Posterior vena cava (tissue), 2 donors: ENCODE measurements around the gene TACR2. TPM values are rescaled to one million over a fixed set of nuclear protein-coding genes. Genes with fewer than 3 reads are reported as not detected.

Experiments
- DNase-seq: peaks from one replicate; pipeline ENCODE4 v3.0.0-alpha.2; 2020; ENCODE audit warnings: low spot score
- intact Hi-C, 2 donors: fragments of 100-400 bp; cut with DNase I; formaldehyde crosslinking; loops; one replicate each; pipeline versions ENCODE4 v1.14.1 to v1.14.2; 2022 to 2023
- total RNA-seq, 2 donors: library from RNA; stranded (reverse); fragmentation: NEBNext Ultra II Directional; extraction: Animal tissue kit (Norgen Biotek cat#: 25700); gene quantifications; one replicate each; pipeline ENCODE4 v1.2.1, GENCODE V29; 2021
- donor health status: DM: yes; HTN: yes; CAD: no.
- donor health status: DM: yes; HTN: yes; CAD: no.

TACR2 gene
- total RNA-seq, 2 donors from 2014 or later: 0.71 to 3.0 TPM

GRCh38 chr10:69426376-69426727, 9.6 kb upstream of the TACR2 start:
- intact Hi-C loops: loop anchor here (5.0 to 10.0 kb wide), 2 partner anchors 81 to 208 kb away; partner anchors contain the start of gene FAM241B (in 1 of the 2)
- no peak for DNase-seq

- intact Hi-C loops: loop anchor here (5.0 to 10.0 kb wide), 2 partner anchors 82 to 209 kb away; partner anchors contain the start of gene FAM241B (in 1 of the 2)
- no peak for DNase-seq
These were observed 9.0 kb upstream of the TACR2 start for GRCh38 chr10:69425511-69426298.

- DNase-seq: no peak
- intact Hi-C loops: loop anchor here (5.0 to 10.0 kb wide), 2 partner anchors 82 to 210 kb away; partner anchors contain the start of gene FAM241B (in 1 of the 2)
These were observed 8.3 kb upstream of the TACR2 start for GRCh38 chr10:69425041-69425440.

- intact Hi-C loops: loop anchor here in 1 of 2 donors (10.0 kb wide), 1 partner anchor 212 kb away; the partner anchor contains the start of gene FAM241B
- peak; percentile 40 for DNase-seq
These were observed 6.0 kb upstream of the TACR2 start for GRCh38 chr10:69422676-69423075.

- peak; percentile 67 for DNase-seq
These were observed 5.0 kb upstream of the TACR2 start for GRCh38 chr10:69421611-69422308.

GRCh38 chr10:69419744-69420126, 3.0 kb upstream of the TACR2 start:
- DNase-seq: peak; percentile 55
- intact Hi-C loops: loop anchor here (5.0 to 10.0 kb wide), 2 partner anchors 215 to 1283 kb away; partner anchors contain the start of gene FAM241B (in 2 of the 2)

More at GRCh38 chr10:69421611-69422308, 5.0 kb upstream of the TACR2 start:
- intact Hi-C loops: loop anchor here in 1 of 2 donors (10.0 kb wide), 1 partner anchor 213 kb away; the partner anchor contains the start of gene FAM241B

- DNase-seq: peak; percentile 72
- intact Hi-C loops: loop anchor here (5.0 to 10.0 kb wide), 2 partner anchors 216 to 1283 kb away; partner anchors contain the start of gene FAM241B (in 1 of the 2)
These were observed 2.5 kb upstream of the TACR2 start for GRCh38 chr10:69419096-69419743.

GRCh38 chr10:69418052-69418752, 1.5 kb upstream of the TACR2 start:
- intact Hi-C loops: loop anchor here (5.0 to 10.0 kb wide), 2 partner anchors 217 to 1284 kb away; partner anchors contain the start of gene FAM241B (in 1 of the 2)
- DNase-seq: peak; percentile 24

GRCh38 chr10:69417542-69417941, 824 bp upstream of the TACR2 start:
- peak; percentile 76 for DNase-seq
- intact Hi-C loops: loop anchor here (5.0 to 10.0 kb wide), 2 partner anchors 217 to 1285 kb away; partner anchors contain the start of gene FAM241B (in 1 of the 2)

- intact Hi-C loops: loop anchor here (5.0 to 10.0 kb wide), 2 partner anchors 219 to 1286 kb away; partner anchors contain the start of gene FAM241B (in 1 of the 2)
- no peak for DNase-seq
These were observed 767 bp downstream of the TACR2 start for GRCh38 chr10:69415951-69416350.

- intact Hi-C loops: loop anchor here (5.0 to 10.0 kb wide), 2 partner anchors 220 to 1287 kb away; partner anchors contain the start of gene FAM241B (in 1 of the 2)
These were observed 1.7 kb downstream of the TACR2 start for GRCh38 chr10:69415049-69415448.

GRCh38 chr10:69414036-69415018, 2.4 kb downstream of the TACR2 start:
- intact Hi-C loops: loop anchor here (5.0 to 10.0 kb wide), 2 partner anchors 220 to 1288 kb away; partner anchors contain the start of gene FAM241B (in 1 of the 2)
- no peak for DNase-seq

More at GRCh38 chr10:69415049-69415448, 1.7 kb downstream of the TACR2 start:
- DNase-seq: no peak

GRCh38 chr10:69413221-69413865, 3.4 kb downstream of the TACR2 start:
- intact Hi-C loops: loop anchor here in 1 of 2 donors (10.0 kb wide), 1 partner anchor 221 kb away; the partner anchor contains the start of gene FAM241B
- DNase-seq: peak; percentile 88

GRCh38 chr10:69412232-69412790, 4.4 kb downstream of the TACR2 start:
- intact Hi-C loops: loop anchor here in 1 of 2 donors (10.0 kb wide), 1 partner anchor 222 kb away; the partner anchor contains the start of gene FAM241B
- peak; percentile 14 for DNase-seq

- DNase-seq: peak; percentile 15
- intact Hi-C loops: loop anchor here in 1 of 2 donors (10.0 kb wide), 1 partner anchor 223 kb away; the partner anchor contains the start of gene FAM241B
These were observed 5.2 kb downstream of the TACR2 start for GRCh38 chr10:69411476-69411875.

GRCh38 chr10:69410487-69410886, 6.2 kb downstream of the TACR2 start:
- intact Hi-C loops: loop anchor here in 1 of 2 donors (10.0 kb wide), 1 partner anchor 224 kb away; the partner anchor contains the start of gene FAM241B
- peak; percentile 63 for DNase-seq
